K562 (cell line): Measurements from ENCODE around the gene FAM20C.

Experiments
- CBX2 ChIP-seq: fragments of 200-600 bp; sonication (generic); IDR thresholded peaks from one replicate; pipeline ENCODE4 v1.6.1; 2012; ENCODE audit warnings: mild to moderate bottlenecking, low read length, inconsistent platforms; ENCODE audit not compliant: insufficient read depth, poor library complexity, severe bottlenecking
- CEBPB ChIP-seq: fragments of 450-650 bp; IDR thresholded peaks from 2 replicates; pipeline ENCODE4 v1.6.1; 2016; ENCODE audit warnings: missing genetic modification characterization, missing compliant biosample characterization
- GTF2E2 ChIP-seq: fragments of 200-800 bp; sonication (Bioruptor generic); IDR thresholded peaks from 2 replicates; pipeline ENCODE4 v1.6.1; 2016; ENCODE audit warnings: missing genetic modification characterization, missing compliant biosample characterization
- MLLT1 ChIP-seq, 2 experiments: fragments of 450-650 bp; IDR thresholded peaks; 2 replicates each; pipeline ENCODE4 v1.6.1; 2016
- NCOA2 ChIP-seq, 2 experiments: fragments of 450-650 bp; IDR thresholded peaks; 2 replicates each; pipeline ENCODE4 v1.6.1; 2018; ENCODE audit warnings: mild to moderate bottlenecking in 2 of 2, moderate library complexity in 1 of 2; ENCODE audit not compliant: partially characterized antibody in 2 of 2
- POLR2A ChIP-seq: fragments of 450-650 bp; conservative IDR thresholded peaks from 2 replicates; pipeline ENCODE4 v1.6.1; 2016
- TEAD1 ChIP-seq, 2 experiments: fragments of 450-650 bp in 1 of 2; sonication (generic) in 1 of 2; formaldehyde crosslinking; IDR thresholded peaks; 2 replicates each; pipeline versions ENCODE4 v1.4.0 to v1.8.0; 2020 to 2022; ENCODE audit warnings: mild to moderate bottlenecking in 2 of 2, missing genetic modification reagents in 1 of 2
- ZFP1 ChIP-seq: fragments of 450-650 bp; formaldehyde crosslinking; IDR thresholded peaks from 2 replicates; pipeline ENCODE4 v1.4.0; 2020; ENCODE audit warnings: mild to moderate bottlenecking, mixed read lengths
- TF ChIP-seq, protein P1 (sequence below), 3 experiments: IDR thresholded peaks in 2 of 3; conservative IDR thresholded peaks in 1 of 3; 2 replicates each; pipeline ENCODE4 v1.5.1; 2011 to 2012; ENCODE audit warnings: low read length in 3 of 3, mild to moderate bottlenecking in 3 of 3, control low read depth in 2 of 3, improper control_type of control experiment in 1 of 3, inconsistent platforms in 1 of 3, low read depth in 1 of 3, mixed read lengths in 1 of 3, moderate library complexity in 1 of 3; ENCODE audit not compliant: insufficient read depth in 2 of 3
- TF ChIP-seq, protein P2 (sequence below): fragments of 250-450 bp; sonication (Bioruptor Pico); IDR thresholded peaks from 2 replicates; pipeline ENCODE4 v1.4.0; 2020
- TF ChIP-seq, protein P3 (sequence below): sonication (generic); formaldehyde crosslinking; IDR thresholded peaks from 2 replicates; pipeline ENCODE4 v1.8.1; 2022; ENCODE audit warnings: missing genetic modification reagents
- TF ChIP-seq, protein P4 (sequence below): fragments of 450-650 bp; IDR thresholded peaks from 2 replicates; pipeline ENCODE4 v1.6.1; 2016
- TF ChIP-seq, protein P5 (sequence below): fragments of 250-450 bp; sonication (Bioruptor Pico); IDR thresholded peaks from 2 replicates; pipeline ENCODE4 v1.8.0; 2021; ENCODE audit warnings: borderline replicate concordance, mild to moderate bottlenecking, moderate library complexity; ENCODE audit not compliant: poor library complexity, severe bottlenecking

- TF ChIP-seq, protein P1, sequence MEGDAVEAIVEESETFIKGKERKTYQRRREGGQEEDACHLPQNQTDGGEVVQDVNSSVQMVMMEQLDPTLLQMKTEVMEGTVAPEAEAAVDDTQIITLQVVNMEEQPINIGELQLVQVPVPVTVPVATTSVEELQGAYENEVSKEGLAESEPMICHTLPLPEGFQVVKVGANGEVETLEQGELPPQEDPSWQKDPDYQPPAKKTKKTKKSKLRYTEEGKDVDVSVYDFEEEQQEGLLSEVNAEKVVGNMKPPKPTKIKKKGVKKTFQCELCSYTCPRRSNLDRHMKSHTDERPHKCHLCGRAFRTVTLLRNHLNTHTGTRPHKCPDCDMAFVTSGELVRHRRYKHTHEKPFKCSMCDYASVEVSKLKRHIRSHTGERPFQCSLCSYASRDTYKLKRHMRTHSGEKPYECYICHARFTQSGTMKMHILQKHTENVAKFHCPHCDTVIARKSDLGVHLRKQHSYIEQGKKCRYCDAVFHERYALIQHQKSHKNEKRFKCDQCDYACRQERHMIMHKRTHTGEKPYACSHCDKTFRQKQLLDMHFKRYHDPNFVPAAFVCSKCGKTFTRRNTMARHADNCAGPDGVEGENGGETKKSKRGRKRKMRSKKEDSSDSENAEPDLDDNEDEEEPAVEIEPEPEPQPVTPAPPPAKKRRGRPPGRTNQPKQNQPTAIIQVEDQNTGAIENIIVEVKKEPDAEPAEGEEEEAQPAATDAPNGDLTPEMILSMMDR (IDR thresholded peaks at IDR 0.05 in 2 of 3, conservative IDR thresholded peaks at IDR 0.05 in 1 of 3; ENCODE audit: insufficient read depth in 2 of 3, low read depth in 1 of 3, low read length in 3 of 3) = no peak
- TF ChIP-seq GTF2E2 (tag) = no peak
- TF ChIP-seq, protein P2, sequence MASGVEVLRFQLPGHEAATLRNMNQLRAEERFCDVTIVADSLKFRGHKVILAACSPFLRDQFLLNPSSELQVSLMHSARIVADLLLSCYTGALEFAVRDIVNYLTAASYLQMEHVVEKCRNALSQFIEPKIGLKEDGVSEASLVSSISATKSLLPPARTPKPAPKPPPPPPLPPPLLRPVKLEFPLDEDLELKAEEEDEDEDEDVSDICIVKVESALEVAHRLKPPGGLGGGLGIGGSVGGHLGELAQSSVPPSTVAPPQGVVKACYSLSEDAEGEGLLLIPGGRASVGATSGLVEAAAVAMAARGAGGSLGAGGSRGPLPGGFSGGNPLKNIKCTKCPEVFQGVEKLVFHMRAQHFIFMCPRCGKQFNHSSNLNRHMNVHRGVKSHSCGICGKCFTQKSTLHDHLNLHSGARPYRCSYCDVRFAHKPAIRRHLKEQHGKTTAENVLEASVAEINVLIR = no peak
- TF ChIP-seq ZFP1 (CRISPR knock-in tag) = no peak
- TF ChIP-seq, protein P3, sequence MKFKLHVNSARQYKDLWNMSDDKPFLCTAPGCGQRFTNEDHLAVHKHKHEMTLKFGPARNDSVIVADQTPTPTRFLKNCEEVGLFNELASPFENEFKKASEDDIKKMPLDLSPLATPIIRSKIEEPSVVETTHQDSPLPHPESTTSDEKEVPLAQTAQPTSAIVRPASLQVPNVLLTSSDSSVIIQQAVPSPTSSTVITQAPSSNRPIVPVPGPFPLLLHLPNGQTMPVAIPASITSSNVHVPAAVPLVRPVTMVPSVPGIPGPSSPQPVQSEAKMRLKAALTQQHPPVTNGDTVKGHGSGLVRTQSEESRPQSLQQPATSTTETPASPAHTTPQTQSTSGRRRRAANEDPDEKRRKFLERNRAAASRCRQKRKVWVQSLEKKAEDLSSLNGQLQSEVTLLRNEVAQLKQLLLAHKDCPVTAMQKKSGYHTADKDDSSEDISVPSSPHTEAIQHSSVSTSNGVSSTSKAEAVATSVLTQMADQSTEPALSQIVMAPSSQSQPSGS (CRISPR knock-in tag) = no peak
- TF ChIP-seq, protein P4, sequence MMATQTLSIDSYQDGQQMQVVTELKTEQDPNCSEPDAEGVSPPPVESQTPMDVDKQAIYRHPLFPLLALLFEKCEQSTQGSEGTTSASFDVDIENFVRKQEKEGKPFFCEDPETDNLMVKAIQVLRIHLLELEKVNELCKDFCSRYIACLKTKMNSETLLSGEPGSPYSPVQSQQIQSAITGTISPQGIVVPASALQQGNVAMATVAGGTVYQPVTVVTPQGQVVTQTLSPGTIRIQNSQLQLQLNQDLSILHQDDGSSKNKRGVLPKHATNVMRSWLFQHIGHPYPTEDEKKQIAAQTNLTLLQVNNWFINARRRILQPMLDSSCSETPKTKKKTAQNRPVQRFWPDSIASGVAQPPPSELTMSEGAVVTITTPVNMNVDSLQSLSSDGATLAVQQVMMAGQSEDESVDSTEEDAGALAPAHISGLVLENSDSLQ = no peak
- no peak for TF ChIP-seq TEAD1 (CRISPR knock-in tag; IDR thresholded peaks at IDR 0.05)
- no peak for TF ChIP-seq MLLT1 (IDR thresholded peaks at IDR 0.05)
- TF ChIP-seq POLR2A = no peak
- TF ChIP-seq CEBPB = no peak
- no peak for TF ChIP-seq NCOA2 (IDR thresholded peaks at IDR 0.05; ENCODE audit: partially characterized antibody in 2 of 2)
- TF ChIP-seq CBX2 = no peak
- TF ChIP-seq, protein P5, sequence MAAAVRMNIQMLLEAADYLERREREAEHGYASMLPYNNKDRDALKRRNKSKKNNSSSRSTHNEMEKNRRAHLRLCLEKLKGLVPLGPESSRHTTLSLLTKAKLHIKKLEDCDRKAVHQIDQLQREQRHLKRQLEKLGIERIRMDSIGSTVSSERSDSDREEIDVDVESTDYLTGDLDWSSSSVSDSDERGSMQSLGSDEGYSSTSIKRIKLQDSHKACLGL (CRISPR knock-in tag) = no peak
Observed at GRCh38 chr7:268991-269390, 76.6 kb downstream of the FAM20C start.
